GM18508 (cell line): ENCODE results near the gene KRT71.
"Not testable (repeated sequence)": the region's sequence is repeated elsewhere in the genome, so short reads cannot be mapped to it uniquely, and the experiment has no call there.

Source experiments
- ATAC-seq: cut with Tn5 transposase; IDR thresholded peaks from one replicate; pipeline ENCODE4 v1.9.1; 2021; ENCODE audit warnings: moderate number of reproducible peaks; ENCODE audit not compliant: insufficient read depth, unreplicated experiment

The KRT71 gene

GRCh38 chr12:52552681-52553195 is at the start of gene KRT71:
Gene KRT71, minus strand, starts transcription at chr12:52553145. Its CDS starts 68 bp downstream, at chr12:52553077.
- ATAC-seq, result no peak

DNA sequence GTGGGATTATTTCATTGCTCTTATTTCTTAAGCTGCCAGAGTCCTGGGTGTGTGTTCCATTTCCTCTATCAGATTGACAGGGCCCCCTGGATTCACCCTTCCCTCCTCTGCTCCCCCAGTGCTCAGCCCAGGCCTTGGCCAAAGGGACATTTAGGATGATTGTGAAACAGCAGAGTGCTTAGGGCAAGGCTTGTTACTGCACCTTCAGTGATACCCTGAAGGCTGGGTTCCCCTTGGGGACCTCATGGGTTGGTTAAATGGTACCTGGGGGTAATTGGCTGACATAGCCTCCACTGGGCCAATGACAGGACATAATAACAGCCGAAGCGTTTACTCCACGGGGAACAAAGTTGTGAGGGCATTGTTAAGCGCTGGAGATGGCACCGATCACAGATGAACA is 49.6 kb upstream of the KRT71 start:
- no peak for ATAC-seq

- no peak for ATAC-seq
These were observed 48.7 kb upstream of the KRT71 start for GRCh38 chr12:52601671-52602070.

DNA sequence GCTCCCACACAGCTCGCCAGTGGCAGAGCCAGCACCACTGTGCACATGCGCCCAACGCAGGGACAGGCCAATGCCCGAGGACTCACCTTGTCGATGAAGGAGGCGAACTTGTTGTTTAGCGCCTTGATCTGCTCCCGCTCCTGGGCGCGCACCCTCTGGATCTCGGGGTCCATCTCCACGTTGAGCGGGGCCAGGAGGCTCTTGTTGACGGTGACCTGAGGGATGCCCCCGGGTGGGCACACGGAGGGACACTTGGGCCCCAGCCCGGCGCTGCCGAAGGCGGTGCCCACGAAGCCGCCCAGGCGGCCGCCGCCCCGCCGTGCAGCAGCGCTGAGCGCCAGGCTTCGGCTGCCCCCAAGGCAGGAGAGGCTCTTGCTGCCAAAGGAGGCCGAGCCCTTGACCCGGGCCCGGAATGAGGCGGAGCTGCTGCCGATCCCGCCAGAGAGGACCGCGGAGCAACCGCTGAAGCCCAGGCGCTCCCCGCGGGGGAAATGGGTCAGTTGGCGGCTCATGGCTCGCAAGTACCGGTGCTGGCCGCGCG is 48.1 kb upstream of the KRT71 start, which contains the start of gene KRT72:
KRT72 (minus strand) TSS at position 523 of the 541 bp plus-strand sequence; CDS start at position 512, 11 bp downstream.
- ATAC-seq, result no peak

DNA sequence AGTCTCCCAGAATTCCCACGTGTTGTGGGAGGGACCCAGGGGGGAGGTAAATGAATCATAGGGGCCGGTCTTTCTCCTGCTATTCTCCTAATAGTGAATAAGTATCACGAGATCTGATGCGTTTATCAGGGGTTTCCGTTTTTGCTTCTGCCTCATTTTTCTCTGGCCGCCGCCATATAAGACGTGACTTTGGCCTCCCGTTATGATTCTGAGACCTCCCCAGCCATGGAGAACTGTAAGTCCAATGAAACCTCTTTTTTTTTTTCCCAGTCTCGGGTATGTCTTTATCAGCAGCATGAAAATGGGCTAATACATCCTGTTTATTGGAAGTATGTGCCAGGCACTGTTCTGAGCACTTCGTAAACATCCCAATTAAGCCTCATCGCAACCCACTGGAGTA is 47.5 kb upstream of the KRT71 start:
- ATAC-seq, result no peak

DNA sequence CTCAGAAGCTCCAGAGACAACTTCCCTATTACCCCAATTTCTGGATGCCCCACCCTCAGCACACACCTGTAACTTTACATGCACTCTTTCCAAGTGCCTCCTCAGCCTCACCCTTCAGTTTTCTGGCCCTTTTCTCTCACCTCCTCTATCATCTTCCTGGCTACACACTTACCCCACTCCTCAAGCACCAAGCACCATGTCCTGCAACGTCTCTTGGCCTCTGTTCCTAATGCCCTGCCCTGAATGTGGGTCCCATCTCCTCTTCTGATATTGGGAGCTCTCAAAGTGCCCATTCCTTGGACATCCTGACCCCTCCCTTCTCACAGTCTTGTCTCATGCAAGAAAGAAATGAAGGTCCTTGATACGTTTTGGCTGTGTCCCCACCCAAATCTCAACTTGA is 47.1 kb upstream of the KRT71 start:
- ATAC-seq, result no peak

DNA sequence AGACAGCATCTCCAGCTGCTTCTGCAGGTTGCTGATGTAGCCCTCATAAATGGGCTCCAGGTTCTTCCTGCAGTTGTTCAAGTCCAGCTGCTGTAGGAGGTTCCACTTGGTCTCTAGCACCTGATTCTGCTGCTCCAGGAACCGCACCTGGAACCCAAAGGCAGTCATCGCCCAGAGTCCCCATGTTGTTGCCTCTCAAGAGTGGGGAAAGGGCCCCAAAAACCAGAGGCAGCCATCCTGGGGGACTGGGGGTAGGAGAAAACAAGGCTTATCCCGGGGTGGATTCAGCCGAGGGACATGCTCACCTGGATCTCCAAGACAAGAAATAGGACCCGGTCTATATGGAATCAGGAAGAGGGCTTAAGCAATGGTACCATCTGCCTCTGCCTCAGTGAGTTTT is 46.0 kb upstream of the KRT71 start:
- no peak for ATAC-seq

DNA sequence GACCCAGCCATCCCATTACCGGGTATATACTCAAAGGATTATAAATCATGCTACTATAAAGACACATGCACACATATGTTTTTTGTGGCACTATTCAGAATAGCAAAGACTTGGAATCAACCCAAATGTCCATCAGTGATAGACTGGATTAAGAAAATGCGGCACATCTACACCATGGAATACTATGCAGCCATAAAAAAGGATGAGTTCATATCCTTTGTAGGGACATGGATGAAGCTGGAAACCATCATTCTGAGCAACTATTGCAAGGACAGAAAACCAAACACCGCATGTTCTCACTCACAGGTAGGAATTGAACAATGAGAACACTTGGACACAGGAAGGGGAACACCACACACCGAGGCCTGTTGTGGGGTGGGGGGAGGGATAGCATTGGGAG is 41.3 kb upstream of the KRT71 start:
- ATAC-seq, result not testable (repeated sequence)

- no peak for ATAC-seq
These were observed 38.6 kb upstream of the KRT71 start for GRCh38 chr12:52591521-52591920.

DNA sequence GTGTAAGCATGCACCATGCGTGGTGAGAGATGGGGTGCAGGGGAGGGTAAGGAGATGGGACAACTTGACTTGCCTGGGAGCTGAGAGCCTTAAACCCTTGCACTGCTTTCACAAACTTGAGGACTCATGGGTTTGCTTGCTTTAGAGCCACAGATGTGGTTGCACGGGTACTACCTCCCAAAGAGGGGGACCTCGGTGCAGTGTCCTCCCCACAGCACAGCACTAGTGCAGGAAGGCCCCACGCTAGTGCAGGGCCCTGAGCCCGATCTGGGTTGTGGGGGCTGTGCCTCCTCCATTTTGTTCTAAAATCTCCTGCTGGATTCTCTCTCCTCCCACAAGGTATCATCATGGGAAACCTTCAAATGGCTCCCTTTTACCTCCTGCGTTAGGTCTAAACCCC is 37.1 kb upstream of the KRT71 start:
- no peak for ATAC-seq

DNA sequence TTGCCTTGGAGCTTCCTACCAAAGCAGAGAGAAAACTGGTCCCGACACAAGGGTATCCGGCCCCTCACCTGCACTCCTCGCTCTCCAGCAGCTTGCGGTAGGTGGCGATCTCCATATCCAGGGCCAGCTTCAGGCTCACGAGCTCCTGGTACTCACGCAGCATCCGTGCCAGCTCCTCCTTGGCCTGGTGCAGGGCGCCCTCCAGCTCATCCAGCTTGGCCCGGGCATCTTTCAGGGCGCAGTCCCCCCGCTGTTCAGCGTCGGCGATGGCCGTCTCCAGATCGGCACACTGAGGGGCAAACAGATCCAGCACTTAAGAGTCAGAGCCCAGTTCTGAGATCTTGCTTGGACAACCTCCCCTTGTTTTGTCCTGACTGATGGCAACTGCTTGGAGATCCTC is 34.6 kb upstream of the KRT71 start:
- no peak for ATAC-seq

- no peak for ATAC-seq
These were observed 33.0 kb upstream of the KRT71 start for GRCh38 chr12:52585946-52586345.

DNA sequence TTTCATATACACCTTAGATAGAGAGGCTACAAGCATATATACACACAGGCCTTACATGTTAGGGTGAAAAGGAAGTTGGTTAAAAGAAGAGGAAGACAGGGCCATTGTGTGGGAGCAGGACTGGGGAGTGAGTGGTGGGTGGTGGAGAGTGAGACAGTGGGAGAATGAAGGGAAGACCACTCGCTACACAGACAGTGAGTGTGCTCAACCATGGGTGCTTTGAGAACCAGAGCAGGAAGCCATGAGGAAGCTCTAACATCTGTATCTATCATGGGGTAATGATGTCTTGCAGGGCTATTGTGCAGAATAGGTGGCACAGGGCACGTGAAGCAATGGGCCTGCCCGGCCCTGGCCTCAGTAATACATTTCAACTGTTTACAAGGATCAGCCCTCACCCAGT is 32.1 kb upstream of the KRT71 start:
- no peak for ATAC-seq

GRCh38 chr12:52584156-52584682 is 31.3 kb upstream of the KRT71 start:
- ATAC-seq, result no peak

GRCh38 chr12:52582971-52583456 is 30.1 kb upstream of the KRT71 start:
- no peak for ATAC-seq

DNA sequence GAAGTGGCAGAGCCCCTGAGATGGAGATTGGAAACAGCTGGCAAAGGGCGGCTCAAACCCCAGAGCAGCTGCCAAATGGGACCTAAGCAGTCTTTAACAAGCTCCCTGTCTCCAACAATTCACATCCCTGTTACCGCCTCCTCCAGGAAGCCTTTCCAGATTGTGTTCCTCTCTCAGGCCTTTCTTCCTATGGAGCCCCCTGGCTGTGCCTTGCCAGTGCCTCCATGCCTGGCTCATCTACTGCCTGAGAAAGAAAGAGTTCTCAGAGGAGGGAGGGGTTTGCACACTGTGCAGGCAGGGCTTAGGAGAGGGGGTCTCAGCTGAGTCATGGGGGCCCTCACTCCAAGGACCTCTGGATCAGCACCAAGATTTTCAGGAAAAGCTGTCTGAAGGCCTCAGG is 29.5 kb upstream of the KRT71 start:
- no peak for ATAC-seq

- ATAC-seq, result no peak
These were observed 28.5 kb upstream of the KRT71 start for GRCh38 chr12:52581481-52581880.

GRCh38 chr12:52581066-52581465 is 28.1 kb upstream of the KRT71 start:
- no peak for ATAC-seq

GRCh38 chr12:52580496-52580895 is 27.6 kb upstream of the KRT71 start:
- no peak for ATAC-seq

DNA sequence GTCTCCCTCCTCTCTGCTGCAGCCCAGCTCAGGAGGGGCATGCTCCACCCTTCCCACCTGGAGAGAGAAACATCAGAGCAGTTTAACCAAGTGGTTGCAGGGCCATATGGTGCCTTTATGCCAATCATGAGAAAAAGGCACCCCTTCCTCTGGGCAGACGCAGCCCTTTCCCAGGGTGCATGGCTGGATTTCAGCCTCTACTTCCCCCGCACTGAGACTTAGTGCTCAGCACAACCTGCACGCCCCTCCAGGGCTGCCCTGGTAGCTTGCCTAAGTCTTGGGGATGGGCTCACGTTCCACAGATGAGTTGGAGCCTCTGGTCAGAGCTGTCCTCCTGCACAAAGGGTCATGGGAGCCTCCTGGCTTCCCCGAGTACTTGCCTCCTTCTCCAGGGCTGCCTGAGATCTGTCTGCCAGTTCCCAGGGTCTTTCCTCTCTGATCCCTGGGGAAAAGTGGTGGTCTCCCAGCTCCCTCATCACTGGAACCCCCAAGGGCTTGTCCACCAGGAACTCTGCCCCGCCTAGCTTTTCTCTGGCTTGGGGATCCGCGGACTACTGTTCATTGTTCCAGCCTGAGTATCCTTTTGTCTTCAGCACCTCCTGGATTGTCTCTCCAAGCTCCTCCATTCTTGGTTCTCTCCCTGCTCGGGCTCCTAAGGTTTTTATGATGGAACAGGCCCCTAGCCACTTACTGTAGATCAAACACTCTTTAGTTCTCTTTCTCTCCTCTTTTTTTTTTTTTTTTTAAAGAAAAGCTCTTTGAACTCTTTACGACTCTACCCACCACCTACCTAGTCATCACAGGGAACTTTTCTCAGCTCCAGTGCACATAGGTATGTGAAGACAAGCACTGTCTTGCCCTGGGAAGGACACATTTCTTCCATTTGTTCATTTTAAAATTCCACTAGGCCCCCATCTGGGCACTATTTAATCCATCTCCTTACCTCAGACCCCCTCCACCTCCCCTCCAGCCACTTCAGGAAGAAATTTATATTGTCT is 26.8 kb upstream of the KRT71 start:
- ATAC-seq, result no peak

DNA sequence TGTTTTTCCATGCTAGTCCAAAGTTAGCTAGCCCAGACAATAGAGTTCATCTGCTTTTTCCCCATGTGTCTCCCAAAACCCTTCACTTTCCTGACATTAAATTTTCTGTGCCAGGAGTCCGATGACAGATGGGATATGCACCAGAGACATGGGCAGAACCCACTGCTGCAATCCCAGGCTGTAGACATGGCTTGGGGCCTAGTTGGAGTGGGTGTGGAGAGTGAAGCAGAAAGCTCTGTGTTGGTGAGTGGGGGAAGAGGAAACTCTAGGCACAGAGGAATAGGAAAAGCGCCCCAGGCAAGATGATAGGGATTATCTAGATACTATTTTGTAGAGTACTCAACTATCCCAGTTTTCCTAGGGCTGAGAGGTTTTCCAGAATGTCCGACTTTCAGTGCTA is 25.5 kb upstream of the KRT71 start:
- no peak for ATAC-seq
